Measurements from ENCODE around the gene GALNT17.

DNA sequence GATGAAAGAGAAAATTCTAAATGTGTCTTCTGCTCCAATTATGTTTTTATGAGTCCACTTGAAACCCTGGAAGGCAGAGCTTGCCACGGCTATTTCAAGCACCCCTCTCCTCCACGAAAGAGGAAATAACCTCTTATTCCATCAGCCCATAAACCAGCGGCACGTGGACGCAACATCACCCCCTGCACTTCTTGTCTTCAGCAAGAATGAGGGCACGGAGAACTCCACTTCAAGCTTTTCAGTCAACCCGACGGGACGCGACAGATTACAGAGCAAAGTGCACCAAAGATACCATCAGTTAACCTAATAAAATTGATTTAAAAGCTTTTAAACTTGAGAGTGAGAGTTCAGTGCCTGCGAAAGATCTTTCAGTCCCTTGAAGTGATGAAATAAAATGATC, 406.3 kb downstream of the GALNT17 start:
- TF ChIP-seq, protein P1, sequence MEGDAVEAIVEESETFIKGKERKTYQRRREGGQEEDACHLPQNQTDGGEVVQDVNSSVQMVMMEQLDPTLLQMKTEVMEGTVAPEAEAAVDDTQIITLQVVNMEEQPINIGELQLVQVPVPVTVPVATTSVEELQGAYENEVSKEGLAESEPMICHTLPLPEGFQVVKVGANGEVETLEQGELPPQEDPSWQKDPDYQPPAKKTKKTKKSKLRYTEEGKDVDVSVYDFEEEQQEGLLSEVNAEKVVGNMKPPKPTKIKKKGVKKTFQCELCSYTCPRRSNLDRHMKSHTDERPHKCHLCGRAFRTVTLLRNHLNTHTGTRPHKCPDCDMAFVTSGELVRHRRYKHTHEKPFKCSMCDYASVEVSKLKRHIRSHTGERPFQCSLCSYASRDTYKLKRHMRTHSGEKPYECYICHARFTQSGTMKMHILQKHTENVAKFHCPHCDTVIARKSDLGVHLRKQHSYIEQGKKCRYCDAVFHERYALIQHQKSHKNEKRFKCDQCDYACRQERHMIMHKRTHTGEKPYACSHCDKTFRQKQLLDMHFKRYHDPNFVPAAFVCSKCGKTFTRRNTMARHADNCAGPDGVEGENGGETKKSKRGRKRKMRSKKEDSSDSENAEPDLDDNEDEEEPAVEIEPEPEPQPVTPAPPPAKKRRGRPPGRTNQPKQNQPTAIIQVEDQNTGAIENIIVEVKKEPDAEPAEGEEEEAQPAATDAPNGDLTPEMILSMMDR (IDR thresholded peaks at IDR 0.05), result no peak
- no peak for TF ChIP-seq POLR2A (IDR thresholded peaks at IDR 0.05)
